ENCODE data around the gene PTPN14.

Gene PTPN14

GRCh38 chr1:214391873-214392645 is 159.3 kb downstream of the PTPN14 start:
- Histone ChIP-seq H3K27ac (ENCODE audit: low read length) (no peak overlapping the region), H3K4me2 (ENCODE audit: low read length) (no peak overlapping the region), H3K9ac (ENCODE audit: low read length) (no peak overlapping the region), H3K27me3 (ENCODE audit: low read depth, low read length) (no peaks in the 10 kb centered on the region), H3K79me2 (ENCODE audit: low read length) (no peaks in the 10 kb centered on the region), H2AFZ (ENCODE audit: low read depth, low read length) (no peak overlapping the region), H3K4me1 (ENCODE audit: low read length) (no peaks in the 10 kb centered on the region), H4K20me1 (ENCODE audit: insufficient read depth, low read length) (no peaks in the 10 kb centered on the region), H3K4me3 (ENCODE audit: low read length) (no peak overlapping the region), H3K36me3 (replicated peaks; ENCODE audit: low read depth, low read length) (no peaks in the 10 kb centered on the region), H3K9me3 (ENCODE audit: insufficient read depth, low read length) (no peaks in the 10 kb centered on the region)
- no peak for TF ChIP-seq CTCF (IDR thresholded peaks at IDR 0.05; ENCODE audit: low read depth, low read length)
- TF ChIP-seq EZH2phosphoT487 (IDR thresholded peaks at IDR 0.05; ENCODE audit: low read depth), result no peak

GRCh38 chr1:214389734-214390133 is 161.7 kb downstream of the PTPN14 start:
- no peak for TF ChIP-seq CTCF (IDR thresholded peaks at IDR 0.05; ENCODE audit: low read depth, low read length)
- TF ChIP-seq EZH2phosphoT487 (IDR thresholded peaks at IDR 0.05; ENCODE audit: low read depth), result no peak
- no peak overlapping the region for H3K27ac ChIP-seq (ENCODE audit: low read length)
- no peak overlapping the region for H2AFZ ChIP-seq (ENCODE audit: low read depth, low read length)
- no peak overlapping the region for H3K4me2 ChIP-seq (ENCODE audit: low read length)
- H4K20me1 ChIP-seq (ENCODE audit: insufficient read depth, low read length), result no peaks in the 10 kb centered on the region
- H3K9ac ChIP-seq (ENCODE audit: low read length), result no peak overlapping the region
- H3K9me3 ChIP-seq (ENCODE audit: insufficient read depth, low read length), result no peaks in the 10 kb centered on the region
- no peaks in the 10 kb centered on the region for H3K27me3 ChIP-seq (ENCODE audit: low read depth, low read length)
- no peaks in the 10 kb centered on the region for H3K36me3 ChIP-seq (replicated peaks; ENCODE audit: low read depth, low read length)
- H3K79me2 ChIP-seq (ENCODE audit: low read length), result no peaks in the 10 kb centered on the region
- H3K4me1 ChIP-seq (ENCODE audit: low read length), result no peaks in the 10 kb centered on the region
- H3K4me3 ChIP-seq (ENCODE audit: low read length), result no peak overlapping the region

GRCh38 chr1:214386747-214387146 is 164.7 kb downstream of the PTPN14 start:
- no peak overlapping the region for H3K27ac ChIP-seq (ENCODE audit: low read length)
- H3K9ac ChIP-seq (ENCODE audit: low read length), result no peak overlapping the region
- TF ChIP-seq CTCF (IDR thresholded peaks at IDR 0.05; ENCODE audit: low read depth, low read length) (no peak), EZH2phosphoT487 (IDR thresholded peaks at IDR 0.05; ENCODE audit: low read depth) (no peak)

DNA sequence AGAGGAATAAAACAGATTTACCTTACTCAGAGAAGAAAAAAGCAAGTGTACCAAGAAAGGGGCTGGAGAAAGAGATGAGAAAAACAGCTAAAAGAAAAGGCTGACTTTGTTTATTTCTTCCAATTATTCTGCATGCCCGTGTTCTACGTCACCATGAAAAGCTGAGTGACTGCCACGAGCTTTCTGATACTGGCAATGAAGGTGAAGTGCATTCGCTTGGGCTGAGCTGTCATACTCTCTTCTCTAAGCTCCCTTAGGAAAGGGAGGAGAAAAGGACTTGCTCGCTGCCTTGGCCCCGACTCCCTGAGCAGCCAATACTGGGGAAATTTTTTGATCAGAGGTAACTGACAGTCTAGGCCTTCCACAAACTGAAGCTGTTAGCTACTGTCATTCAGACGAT is 165.1 kb downstream of the PTPN14 start:
- no peak overlapping the region for H3K9ac ChIP-seq (ENCODE audit: low read length)
- H3K79me2 ChIP-seq (ENCODE audit: low read length), result no peaks in the 10 kb centered on the region
- no peaks in the 10 kb centered on the region for H3K9me3 ChIP-seq (ENCODE audit: insufficient read depth, low read length)
- no peaks in the 10 kb centered on the region for H4K20me1 ChIP-seq (ENCODE audit: insufficient read depth, low read length)
- no peaks in the 10 kb centered on the region for H3K4me1 ChIP-seq (ENCODE audit: low read length)
- H2AFZ ChIP-seq (ENCODE audit: low read depth, low read length), result no peak overlapping the region
- TF ChIP-seq CTCF (IDR thresholded peaks at IDR 0.05; ENCODE audit: low read depth, low read length), result no peak
- TF ChIP-seq EZH2phosphoT487 (IDR thresholded peaks at IDR 0.05; ENCODE audit: low read depth), result no peak
- no peaks in the 10 kb centered on the region for H3K36me3 ChIP-seq (replicated peaks; ENCODE audit: low read depth, low read length)
- no peak overlapping the region for H3K4me2 ChIP-seq (ENCODE audit: low read length)
- no peaks in the 10 kb centered on the region for H3K27me3 ChIP-seq (ENCODE audit: low read depth, low read length)
- no peak overlapping the region for H3K4me3 ChIP-seq (ENCODE audit: low read length)
- H3K27ac ChIP-seq (ENCODE audit: low read length), result no peak overlapping the region

More at GRCh38 chr1:214386747-214387146, 164.7 kb downstream of the PTPN14 start:
- Histone ChIP-seq H3K79me2 (ENCODE audit: low read length) (no peaks in the 10 kb centered on the region), H3K4me1 (ENCODE audit: low read length) (no peaks in the 10 kb centered on the region), H3K36me3 (replicated peaks; ENCODE audit: low read depth, low read length) (no peaks in the 10 kb centered on the region), H4K20me1 (ENCODE audit: insufficient read depth, low read length) (no peaks in the 10 kb centered on the region), H3K4me3 (ENCODE audit: low read length) (no peak overlapping the region), H2AFZ (ENCODE audit: low read depth, low read length) (no peak overlapping the region), H3K27me3 (ENCODE audit: low read depth, low read length) (no peaks in the 10 kb centered on the region), H3K4me2 (ENCODE audit: low read length) (no peak overlapping the region), H3K9me3 (ENCODE audit: insufficient read depth, low read length) (no peaks in the 10 kb centered on the region)
